Measurements from ENCODE around the gene GALNTL6. TPM values are rescaled to one million over a fixed set of nuclear protein-coding genes. Genes with fewer than 3 reads are reported as not detected.

The GALNTL6 gene
- polyA plus RNA-seq, 1 donor from 2014 or later: 14.9 TPM

DNA sequence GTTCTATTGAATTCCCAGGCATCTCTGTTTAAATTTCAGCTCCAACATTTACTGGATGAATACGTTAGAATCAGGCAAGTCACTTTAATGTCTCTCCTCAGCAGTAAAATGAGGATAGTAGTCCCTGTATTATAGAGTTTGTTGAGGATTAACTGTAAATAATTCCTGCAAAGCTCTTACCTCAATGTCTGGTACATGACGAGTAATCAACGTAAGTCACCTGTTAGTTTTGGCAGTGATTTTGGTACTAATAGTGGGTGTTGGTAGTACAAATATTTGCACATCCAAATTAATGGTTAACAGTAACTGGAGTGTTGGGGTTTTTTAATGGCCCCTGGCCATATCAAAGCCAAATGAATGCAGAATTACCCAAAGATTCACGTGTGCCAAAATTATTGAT is 1165.6 kb downstream of the GALNTL6 start:
- Histone ChIP-seq H3K4me3 (ENCODE audit: low read length) (no peak overlapping the region), H3K36me3 (ENCODE audit: insufficient read depth, low read length) (no peaks in the 10 kb centered on the region), H3K27ac (ENCODE audit: low read length) (no peak overlapping the region), H4K20me1 (ENCODE audit: insufficient read depth) (no peaks in the 10 kb centered on the region), H3F3A (ENCODE audit: insufficient read depth, low read length, poor library complexity, severe bottlenecking) (no peaks in the 10 kb centered on the region), H3K9ac (ENCODE audit: low read length) (no peak overlapping the region), H3K4me2 (ENCODE audit: low read length) (no peak overlapping the region), H3K27me3 (ENCODE audit: insufficient read depth, low read depth, low read length) (no peaks in the 10 kb centered on the region), H3K9me2 (ENCODE audit: insufficient read depth, low read length) (no peaks in the 10 kb centered on the region), H3K79me2 (replicated peaks; ENCODE audit: insufficient read depth, low read length) (no peaks in the 10 kb centered on the region), H3K9me3 (ENCODE audit: low read length) (no peaks in the 10 kb centered on the region), H2AFZ (ENCODE audit: low read depth, low read length) (no peak overlapping the region)
- TF ChIP-seq MXI1 (conservative IDR thresholded peaks at IDR 0.05; ENCODE audit: poor library complexity, severe bottlenecking): no peak
- no peak for TF ChIP-seq EZH2 (IDR thresholded peaks at IDR 0.05; ENCODE audit: borderline replicate concordance, insufficient read depth, low read length, poor library complexity, severe bottlenecking)
- TF ChIP-seq CTCF (IDR thresholded peaks at IDR 0.05; ENCODE audit: poor library complexity, severe bottlenecking): no peak
- TF ChIP-seq TAF1 (IDR thresholded peaks at IDR 0.05; ENCODE audit: low read depth): no peak
- TF ChIP-seq EP300 (conservative IDR thresholded peaks at IDR 0.05; ENCODE audit: poor library complexity, severe bottlenecking): no peak
- TF ChIP-seq, protein P1, sequence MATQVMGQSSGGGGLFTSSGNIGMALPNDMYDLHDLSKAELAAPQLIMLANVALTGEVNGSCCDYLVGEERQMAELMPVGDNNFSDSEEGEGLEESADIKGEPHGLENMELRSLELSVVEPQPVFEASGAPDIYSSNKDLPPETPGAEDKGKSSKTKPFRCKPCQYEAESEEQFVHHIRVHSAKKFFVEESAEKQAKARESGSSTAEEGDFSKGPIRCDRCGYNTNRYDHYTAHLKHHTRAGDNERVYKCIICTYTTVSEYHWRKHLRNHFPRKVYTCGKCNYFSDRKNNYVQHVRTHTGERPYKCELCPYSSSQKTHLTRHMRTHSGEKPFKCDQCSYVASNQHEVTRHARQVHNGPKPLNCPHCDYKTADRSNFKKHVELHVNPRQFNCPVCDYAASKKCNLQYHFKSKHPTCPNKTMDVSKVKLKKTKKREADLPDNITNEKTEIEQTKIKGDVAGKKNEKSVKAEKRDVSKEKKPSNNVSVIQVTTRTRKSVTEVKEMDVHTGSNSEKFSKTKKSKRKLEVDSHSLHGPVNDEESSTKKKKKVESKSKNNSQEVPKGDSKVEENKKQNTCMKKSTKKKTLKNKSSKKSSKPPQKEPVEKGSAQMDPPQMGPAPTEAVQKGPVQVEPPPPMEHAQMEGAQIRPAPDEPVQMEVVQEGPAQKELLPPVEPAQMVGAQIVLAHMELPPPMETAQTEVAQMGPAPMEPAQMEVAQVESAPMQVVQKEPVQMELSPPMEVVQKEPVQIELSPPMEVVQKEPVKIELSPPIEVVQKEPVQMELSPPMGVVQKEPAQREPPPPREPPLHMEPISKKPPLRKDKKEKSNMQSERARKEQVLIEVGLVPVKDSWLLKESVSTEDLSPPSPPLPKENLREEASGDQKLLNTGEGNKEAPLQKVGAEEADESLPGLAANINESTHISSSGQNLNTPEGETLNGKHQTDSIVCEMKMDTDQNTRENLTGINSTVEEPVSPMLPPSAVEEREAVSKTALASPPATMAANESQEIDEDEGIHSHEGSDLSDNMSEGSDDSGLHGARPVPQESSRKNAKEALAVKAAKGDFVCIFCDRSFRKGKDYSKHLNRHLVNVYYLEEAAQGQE (IDR thresholded peaks at IDR 0.05; ENCODE audit: borderline replicate concordance): no peak
- no peak for TF ChIP-seq RAD21 (conservative IDR thresholded peaks at IDR 0.05)
- TF ChIP-seq POLR2AphosphoS5 (IDR thresholded peaks at IDR 0.05): no peak
- no peak for TF ChIP-seq SMC3 (conservative IDR thresholded peaks at IDR 0.05; ENCODE audit: poor library complexity)

DNA sequence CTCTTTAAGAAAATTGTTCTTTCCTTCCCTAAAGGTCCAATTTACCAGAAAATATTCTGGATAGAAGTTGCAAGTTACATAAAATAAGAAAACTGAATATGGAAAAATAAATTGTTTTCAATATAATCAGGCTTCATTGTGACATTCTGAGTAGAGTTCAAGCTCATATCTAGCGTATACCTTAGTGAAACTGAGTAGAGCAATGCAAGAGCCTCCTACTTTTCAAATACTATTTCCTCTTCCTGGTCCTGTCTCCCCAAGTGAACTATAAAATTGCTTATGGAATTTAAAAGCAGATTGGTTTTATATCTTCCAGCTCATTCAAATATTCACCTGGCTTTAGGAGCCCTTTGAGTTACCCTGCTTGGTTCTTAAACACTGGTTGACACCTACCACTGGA is 1166.1 kb downstream of the GALNTL6 start:
- Histone ChIP-seq H3K9me2 (ENCODE audit: insufficient read depth, low read length) (no peaks in the 10 kb centered on the region), H3K9ac (ENCODE audit: low read length) (no peak overlapping the region), H3K4me2 (ENCODE audit: low read length) (no peak overlapping the region), H3K9me3 (ENCODE audit: low read length) (no peaks in the 10 kb centered on the region), H3K27me3 (ENCODE audit: insufficient read depth, low read depth, low read length) (no peaks in the 10 kb centered on the region), H3K36me3 (ENCODE audit: insufficient read depth, low read length) (no peaks in the 10 kb centered on the region), H3K4me3 (ENCODE audit: low read length) (no peak overlapping the region), H3K79me2 (replicated peaks; ENCODE audit: insufficient read depth, low read length) (no peaks in the 10 kb centered on the region), H3F3A (ENCODE audit: insufficient read depth, low read length, poor library complexity, severe bottlenecking) (no peaks in the 10 kb centered on the region), H3K27ac (ENCODE audit: low read length) (no peak overlapping the region), H4K20me1 (ENCODE audit: insufficient read depth) (no peaks in the 10 kb centered on the region), H2AFZ (ENCODE audit: low read depth, low read length) (no peak overlapping the region)
- no peak for TF ChIP-seq EP300 (conservative IDR thresholded peaks at IDR 0.05; ENCODE audit: poor library complexity, severe bottlenecking)
- no peak for TF ChIP-seq CTCF (IDR thresholded peaks at IDR 0.05; ENCODE audit: poor library complexity, severe bottlenecking)
- no peak for TF ChIP-seq POLR2AphosphoS5 (IDR thresholded peaks at IDR 0.05)
- no peak for TF ChIP-seq EZH2 (IDR thresholded peaks at IDR 0.05; ENCODE audit: borderline replicate concordance, insufficient read depth, low read length, poor library complexity, severe bottlenecking)
- TF ChIP-seq TAF1 (IDR thresholded peaks at IDR 0.05; ENCODE audit: low read depth): no peak
- no peak for TF ChIP-seq SMC3 (conservative IDR thresholded peaks at IDR 0.05; ENCODE audit: poor library complexity)
- TF ChIP-seq, protein P1 (IDR thresholded peaks at IDR 0.05; ENCODE audit: borderline replicate concordance): no peak
- no peak for TF ChIP-seq MXI1 (conservative IDR thresholded peaks at IDR 0.05; ENCODE audit: poor library complexity, severe bottlenecking)
- TF ChIP-seq RAD21 (conservative IDR thresholded peaks at IDR 0.05): no peak
